HuH-7 (cell line): ENCODE measurements around the gene C1orf87.
A peak's percentile ranks its signal among the peaks of the same experiment; 100 is the strongest.

Source experiments
- DNase-seq: peaks from one replicate; pipeline ENCODE4 v3.0.0; 2011; ENCODE audit warnings: low spot score

C1orf87 gene

GRCh38 chr1:59948990-59949389 is 124.6 kb downstream of the C1orf87 start:
- DNase-seq, result no peak

- DNase-seq, result peak; percentile 42
Measured at GRCh38 chr1:59947047-59947938, 126.3 kb downstream of the C1orf87 start.

GRCh38 chr1:59945790-59946189 is 127.8 kb downstream of the C1orf87 start:
- no peak for DNase-seq
